Neural progenitor cell (in vitro differentiated cells): Measurements from ENCODE around the gene OMA1. TPM values are rescaled to one million over a fixed set of nuclear protein-coding genes. Genes with fewer than 3 reads are reported as not detected.

Experiments
- DNase-seq: peaks from one replicate; pipeline ENCODE4 v3.0.0-alpha.2; 2016; ENCODE audit warnings: low spot score
- H2AFZ ChIP-seq: fragments of 200-600 bp; sonication (generic); replicated peaks from 2 replicates; pipeline ENCODE4 v1.6.1; 2016; ENCODE audit warnings: antibody characterized with exemption
- H3F3A ChIP-seq: fragments of 200-600 bp; sonication (generic); 2 replicates; pipeline ENCODE4 v1.6.1; 2016; ENCODE audit warnings: antibody characterized with exemption, low read depth
- H3K27ac ChIP-seq: fragments of 200-600 bp; sonication (generic); 2 replicates; pipeline ENCODE4 v1.5.1; 2016; ENCODE audit warnings: mild to moderate bottlenecking
- H3K27me3 ChIP-seq: fragments of 200-600 bp; sonication (generic); 2 replicates; pipeline ENCODE4 v1.6.1; 2016; ENCODE audit warnings: mild to moderate bottlenecking, moderate library complexity
- H3K36me3 ChIP-seq: fragments of 200-600 bp; sonication (generic); 2 replicates; pipeline ENCODE4 v1.5.1; 2016
- H3K4me1 ChIP-seq: fragments of 200-600 bp; sonication (generic); 2 replicates; pipeline ENCODE4 v1.6.1; 2016; ENCODE audit warnings: mixed run types
- H3K4me2 ChIP-seq: fragments of 200-600 bp; sonication (generic); 2 replicates; pipeline ENCODE4 v1.6.1; 2016
- H3K4me3 ChIP-seq: fragments of 200-600 bp; sonication (generic); 2 replicates; pipeline ENCODE4 v1.5.1; 2016
- H3K79me2 ChIP-seq: fragments of 200-600 bp; sonication (generic); 2 replicates; pipeline ENCODE4 v1.6.1; 2016; ENCODE audit warnings: low read depth
- H3K9ac ChIP-seq: fragments of 200-600 bp; sonication (generic); 2 replicates; pipeline ENCODE4 v1.6.1; 2016
- H3K9me3 ChIP-seq: fragments of 200-600 bp; sonication (generic); 2 replicates; pipeline ENCODE4 v1.5.1; 2016; ENCODE audit warnings: low read depth
- H4K20me1 ChIP-seq: fragments of 200-600 bp; sonication (generic); 2 replicates; pipeline ENCODE4 v1.6.1; 2016; ENCODE audit warnings: low read depth
- H3K27ac Mint-ChIP-seq: 3 replicates; pipeline ENCODE4 v1.8.0; 2021; ENCODE audit warnings: mixed read lengths
- H3K27me3 Mint-ChIP-seq: 2 replicates; pipeline ENCODE4 v1.8.0; 2022; ENCODE audit warnings: low read depth, mild to moderate bottlenecking, inconsistent platforms, moderate library complexity, mixed read lengths; ENCODE audit not compliant: insufficient read depth
- H3K36me3 Mint-ChIP-seq: 3 replicates; pipeline ENCODE4 v1.8.0; 2021; ENCODE audit warnings: mixed read lengths
- H3K4me1 Mint-ChIP-seq: 3 replicates; pipeline ENCODE4 v1.8.0; 2021; ENCODE audit warnings: mixed read lengths
- H3K4me3 Mint-ChIP-seq: 3 replicates; pipeline ENCODE4 v1.8.0; 2021; ENCODE audit warnings: mild to moderate bottlenecking, moderate library complexity, mixed read lengths
- H3K9me3 Mint-ChIP-seq: 3 replicates; pipeline ENCODE4 v1.8.0; 2020; ENCODE audit warnings: mixed read lengths
- EZH2 ChIP-seq: fragments of 200-600 bp; sonication (generic); IDR thresholded peaks from 2 replicates; pipeline ENCODE4 v1.6.1; 2017; ENCODE audit warnings: antibody characterized with exemption, mild to moderate bottlenecking, moderate library complexity
- EZH2phosphoT487 ChIP-seq: fragments of 200-600 bp; sonication (generic); IDR thresholded peaks from 2 replicates; pipeline ENCODE4 v1.6.1; 2017; ENCODE audit warnings: antibody characterized with exemption
- total RNA-seq: library from RNA; depleted of rRNA; stranded (reverse); fragments of >200 nt; gene quantifications from 2 replicates; pipeline ENCODE4 v1.2.3, GENCODE V29; 2015; ENCODE audit warnings: low replicate concordance
- TF ChIP-seq, protein P1 (sequence below): fragments of 200-600 bp; sonication (generic); IDR thresholded peaks from 2 replicates; pipeline ENCODE4 v1.5.1; 2017; ENCODE audit warnings: antibody characterized with exemption, mild to moderate bottlenecking

Gene OMA1
- total RNA-seq, 1 donor from 2014 or later = 19.8 TPM

DNA sequence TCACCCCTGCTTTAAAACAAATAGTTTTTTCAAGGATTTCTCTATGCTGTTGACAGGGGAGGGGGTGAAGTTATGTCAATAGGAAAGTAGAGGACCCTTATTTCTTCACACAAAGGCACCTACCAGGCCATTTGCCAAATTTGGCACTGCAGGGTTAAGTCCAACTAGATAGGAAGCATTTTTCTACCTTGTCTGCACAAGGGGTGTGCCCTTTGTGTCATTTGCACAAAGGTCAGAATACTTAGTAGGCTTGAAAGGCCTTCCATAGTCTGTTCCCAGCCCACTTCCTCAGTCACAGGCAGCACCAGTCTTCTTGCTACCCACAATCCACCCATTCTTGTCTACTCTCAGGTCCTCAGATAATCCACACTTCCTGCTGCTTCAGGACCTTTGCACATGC, 23.6 kb upstream of the OMA1 start:
- no peak overlapping the region for H3K4me2 ChIP-seq
- H3K79me2 ChIP-seq = no peaks in the 10 kb centered on the region
- Mint-ChIP-seq H3K27me3 (peaks cover 6% of the 10 kb centered on the region), H3K27ac (no peak overlapping the region), H3K4me3 (no peak overlapping the region), H3K4me1 (peaks cover 27% of the 10 kb centered on the region), H3K9me3 (peaks cover 2% of the 10 kb centered on the region), H3K36me3 (no peaks in the 10 kb centered on the region)
- DNase-seq = no peak
- H3K9ac ChIP-seq = no peak overlapping the region
- no peak overlapping the region for H3K4me3 ChIP-seq
- H3K9me3 ChIP-seq = no peaks in the 10 kb centered on the region
- no peak for TF ChIP-seq EZH2phosphoT487
- TF ChIP-seq EZH2 = no peak
- TF ChIP-seq, protein P1, sequence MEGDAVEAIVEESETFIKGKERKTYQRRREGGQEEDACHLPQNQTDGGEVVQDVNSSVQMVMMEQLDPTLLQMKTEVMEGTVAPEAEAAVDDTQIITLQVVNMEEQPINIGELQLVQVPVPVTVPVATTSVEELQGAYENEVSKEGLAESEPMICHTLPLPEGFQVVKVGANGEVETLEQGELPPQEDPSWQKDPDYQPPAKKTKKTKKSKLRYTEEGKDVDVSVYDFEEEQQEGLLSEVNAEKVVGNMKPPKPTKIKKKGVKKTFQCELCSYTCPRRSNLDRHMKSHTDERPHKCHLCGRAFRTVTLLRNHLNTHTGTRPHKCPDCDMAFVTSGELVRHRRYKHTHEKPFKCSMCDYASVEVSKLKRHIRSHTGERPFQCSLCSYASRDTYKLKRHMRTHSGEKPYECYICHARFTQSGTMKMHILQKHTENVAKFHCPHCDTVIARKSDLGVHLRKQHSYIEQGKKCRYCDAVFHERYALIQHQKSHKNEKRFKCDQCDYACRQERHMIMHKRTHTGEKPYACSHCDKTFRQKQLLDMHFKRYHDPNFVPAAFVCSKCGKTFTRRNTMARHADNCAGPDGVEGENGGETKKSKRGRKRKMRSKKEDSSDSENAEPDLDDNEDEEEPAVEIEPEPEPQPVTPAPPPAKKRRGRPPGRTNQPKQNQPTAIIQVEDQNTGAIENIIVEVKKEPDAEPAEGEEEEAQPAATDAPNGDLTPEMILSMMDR = no peak
- no peak overlapping the region for H3K27ac ChIP-seq
- no peak overlapping the region for H2AFZ ChIP-seq
- H4K20me1 ChIP-seq = no peaks in the 10 kb centered on the region
- peaks cover 7% of the 10 kb centered on the region for H3K27me3 ChIP-seq
- peaks cover 15% of the 10 kb centered on the region for H3F3A ChIP-seq
- peaks cover 25% of the 10 kb centered on the region for H3K4me1 ChIP-seq
- no peaks in the 10 kb centered on the region for H3K36me3 ChIP-seq

- TF ChIP-seq, protein P1 = no peak
- TF ChIP-seq EZH2phosphoT487 (no peak), EZH2 (no peak)
- DNase-seq = no peak
- H3K27me3 ChIP-seq = no peaks in the 10 kb centered on the region
- peaks cover 25% of the 10 kb centered on the region for H3K4me1 ChIP-seq
- H3F3A ChIP-seq = peaks cover 15% of the 10 kb centered on the region
- no peaks in the 10 kb centered on the region for H3K9me3 ChIP-seq
- H3K4me1 Mint-ChIP-seq = peaks cover 23% of the 10 kb centered on the region
- no peak overlapping the region for H3K4me2 ChIP-seq
- no peaks in the 10 kb centered on the region for H3K36me3 Mint-ChIP-seq
- H3K4me3 ChIP-seq = no peak overlapping the region
- H2AFZ ChIP-seq = no peak overlapping the region
- no peaks in the 10 kb centered on the region for H3K79me2 ChIP-seq
- peaks cover 2% of the 10 kb centered on the region for H3K9me3 Mint-ChIP-seq
- no peak overlapping the region for H3K27ac ChIP-seq
- H3K27me3 Mint-ChIP-seq = peaks cover 2% of the 10 kb centered on the region
- no peak overlapping the region for H3K27ac Mint-ChIP-seq
- no peaks in the 10 kb centered on the region for H3K36me3 ChIP-seq
- H3K9ac ChIP-seq = no peak overlapping the region
- H3K4me3 Mint-ChIP-seq = no peak overlapping the region
- no peaks in the 10 kb centered on the region for H4K20me1 ChIP-seq
Observed at GRCh38 chr1:58568911-58569310, 22.4 kb upstream of the OMA1 start.

GRCh38 chr1:58568271-58568860, 21.8 kb upstream of the OMA1 start:
- peaks cover 18% of the 10 kb centered on the region for H3K4me1 Mint-ChIP-seq
- TF ChIP-seq, protein P1 = no peak
- TF ChIP-seq EZH2phosphoT487 (no peak), EZH2 (no peak)
- no peaks in the 10 kb centered on the region for H3K9me3 ChIP-seq
- no peak overlapping the region for H3K4me2 ChIP-seq
- H3K4me3 ChIP-seq = no peak overlapping the region
- H3K36me3 ChIP-seq = no peaks in the 10 kb centered on the region
- no peak overlapping the region for H3K4me3 Mint-ChIP-seq
- peaks cover 21% of the 10 kb centered on the region for H3K4me1 ChIP-seq
- peaks cover 3% of the 10 kb centered on the region for H3K9me3 Mint-ChIP-seq
- no peaks in the 10 kb centered on the region for H4K20me1 ChIP-seq
- no peak for DNase-seq
- no peaks in the 10 kb centered on the region for H3K27me3 ChIP-seq
- no peak overlapping the region for H3K27ac ChIP-seq
- H3F3A ChIP-seq = peaks cover 15% of the 10 kb centered on the region
- H3K36me3 Mint-ChIP-seq = no peaks in the 10 kb centered on the region
- peaks cover 2% of the 10 kb centered on the region for H3K27me3 Mint-ChIP-seq
- H2AFZ ChIP-seq = no peak overlapping the region
- no peaks in the 10 kb centered on the region for H3K79me2 ChIP-seq
- H3K9ac ChIP-seq = no peak overlapping the region
- no peak overlapping the region for H3K27ac Mint-ChIP-seq
